Measurements from ENCODE around the gene AP4B1. TPM values are rescaled to one million over a fixed set of nuclear protein-coding genes. Genes with fewer than 3 reads are reported as not detected.

The AP4B1 gene
- polyA plus RNA-seq, 2 of the 4 experiments (the other 2 are of a cell fraction), result 9.2 to 11.9 TPM

- POLR2A ChIA-PET, result no interaction called here
- H3K4me3 ChIP-seq, result no peak overlapping the region
- no peaks in the 10 kb centered on the region for H3K9me3 ChIP-seq
- 92% methylated on average over 5 of the region's 5 CpGs for WGBS (ENCODE audit: missing lambda C conversion rate)
- DNase-seq (ENCODE audit: low read depth in 1 of 2, low spot score in 1 of 2), result no peak
- no peak for ATAC-seq
- peaks cover 13% of the 10 kb centered on the region for H3K4me1 ChIP-seq
- no peak for FAIRE-seq
- CTCF ChIA-PET, result no interaction called here
- no peak overlapping the region for H3K27ac ChIP-seq
- no peak overlapping the region for H3K4me2 ChIP-seq
- no peak for TF ChIP-seq CBX8 (IDR thresholded peaks at IDR 0.05)
- TF ChIP-seq ESRRA (IDR thresholded peaks at IDR 0.05; ENCODE audit: borderline replicate concordance, low read length), result no peak
- TF ChIP-seq HEYL (CRISPR knock-in tag; IDR thresholded peaks at IDR 0.05), result no peak
- no peak for TF ChIP-seq HDAC2 (IDR thresholded peaks at IDR 0.05)
- TF ChIP-seq POLR2A (IDR thresholded peaks at IDR 0.05; ENCODE audit: low read length), result no peak
- TF ChIP-seq ZFP36 (IDR thresholded peaks at IDR 0.05; ENCODE audit: borderline replicate concordance, partially characterized antibody), result no peak
- no peak for TF ChIP-seq TFCP2L1 (CRISPR knock-in tag; IDR thresholded peaks at IDR 0.05)
- no peak for TF ChIP-seq RARB (CRISPR knock-in tag; IDR thresholded peaks at IDR 0.05)
- no peak for TF ChIP-seq PHF8 (IDR thresholded peaks at IDR 0.05; ENCODE audit: borderline replicate concordance, low read depth)
- no peak for TF ChIP-seq ZC3H11A (IDR thresholded peaks at IDR 0.05)
- TF ChIP-seq EHF (CRISPR knock-in tag; IDR thresholded peaks at IDR 0.05), result no peak
- TF ChIP-seq NR3C1 (IDR thresholded peaks at IDR 0.05), result no peak
These were observed 30.0 kb upstream of the AP4B1 start for GRCh38 chr1:113934511-113935055.

GRCh38 chr1:113934006-113934405 lies 29.4 kb upstream of the AP4B1 start:
- no peak for FAIRE-seq
- no peak for DNase-seq (ENCODE audit: low read depth in 1 of 2, low spot score in 1 of 2)
- TF ChIP-seq ZC3H11A (IDR thresholded peaks at IDR 0.05) (no peak), ZNF302 (CRISPR knock-in tag; IDR thresholded peaks at IDR 0.05) (no peak), USF2 (IDR thresholded peaks at IDR 0.05) (no peak), SREBF2 (IDR thresholded peaks at IDR 0.05) (no peak), EP300 (IDR thresholded peaks at IDR 0.05) (no peak), KDM5A (IDR thresholded peaks at IDR 0.05) (no peak), HOXB13 (CRISPR knock-in tag; IDR thresholded peaks at IDR 0.05; ENCODE audit: low read depth) (no peak), POLR2AphosphoS2 (conservative IDR thresholded peaks at IDR 0.05; ENCODE audit: low read length) (no peak), ZFP36 (IDR thresholded peaks at IDR 0.05; ENCODE audit: borderline replicate concordance, partially characterized antibody) (no peak), CTCF (IDR thresholded peaks at IDR 0.05) (no peak), MAZ (IDR thresholded peaks at IDR 0.05; ENCODE audit: borderline replicate concordance, low read depth, low read length) (no peak), TFCP2L1 (CRISPR knock-in tag; IDR thresholded peaks at IDR 0.05) (no peak), GATA3 (IDR thresholded peaks at IDR 0.05; ENCODE audit: borderline replicate concordance) (no peak), TP53 (CRISPR knock-in tag; IDR thresholded peaks at IDR 0.05) (no peak), CBX2 (IDR thresholded peaks at IDR 0.05; ENCODE audit: borderline replicate concordance, low read depth) (no peak), POLR2A (IDR thresholded peaks at IDR 0.05; ENCODE audit: low read length) (no peak), ELK1 (IDR thresholded peaks at IDR 0.05; ENCODE audit: low read depth, low read length) (no peak), CEBPB (IDR thresholded peaks at IDR 0.05) (no peak), RAD21 (conservative IDR thresholded peaks at IDR 0.05 in 1 of 2, IDR thresholded peaks at IDR 0.05 in 1 of 2) (no peak), JUNB (IDR thresholded peaks at IDR 0.05) (no peak)
- Histone ChIP-seq H3K4me2 (no peak overlapping the region), H3K4me3 (no peak overlapping the region), H3K9me3 (no peaks in the 10 kb centered on the region), H3K4me1 (peaks cover 13% of the 10 kb centered on the region), H3K27ac (no peak overlapping the region)
- ChIA-PET CTCF (interaction anchor here (1.8 kb wide), 1 partner anchor 349 kb away, joined by 4 read pairs; no protein-coding TSS in a partner anchor), POLR2A (no interaction called here)
- ATAC-seq, result no peak

Data from A549 (cell line).